ENCODE measurements around the gene CCDC141.

Gene CCDC141

GRCh38 chr2:178949584-178949983 is 100.4 kb downstream of the CCDC141 start:
- Histone ChIP-seq H3K27ac (no peak overlapping the region), H3K36me3 (no peaks in the 10 kb centered on the region), H3K27me3 (ENCODE audit: insufficient read depth, low read depth, severe bottlenecking) (no peaks in the 10 kb centered on the region), H3K4me3 (ENCODE audit: low read depth, low read length) (no peak overlapping the region), H3K9me3 (ENCODE audit: severe bottlenecking) (no peaks in the 10 kb centered on the region)
- TF ChIP-seq CTCF (IDR thresholded peaks at IDR 0.05; ENCODE audit: low read depth, low read length), result no peak
- DNase-seq, result no peak

- no peak for DNase-seq
- Histone ChIP-seq H3K27ac (no peak overlapping the region), H3K9me3 (ENCODE audit: severe bottlenecking) (no peaks in the 10 kb centered on the region), H3K4me3 (ENCODE audit: low read depth, low read length) (no peak overlapping the region), H3K36me3 (no peaks in the 10 kb centered on the region), H3K27me3 (ENCODE audit: insufficient read depth, low read depth, severe bottlenecking) (no peaks in the 10 kb centered on the region)
- no peak for TF ChIP-seq CTCF (IDR thresholded peaks at IDR 0.05; ENCODE audit: low read depth, low read length)
Observed at GRCh38 chr2:178949151-178949550, 100.8 kb downstream of the CCDC141 start.

- Histone ChIP-seq H3K9me3 (ENCODE audit: severe bottlenecking) (no peaks in the 10 kb centered on the region), H3K27ac (no peak overlapping the region)
Observed at GRCh38 chr2:178947006-178947405, 102.9 kb downstream of the CCDC141 start.

GRCh38 chr2:178946494-178946893 is 103.4 kb downstream of the CCDC141 start:
- Histone ChIP-seq H3K9me3 (ENCODE audit: severe bottlenecking) (no peaks in the 10 kb centered on the region), H3K27ac (no peak overlapping the region), H3K36me3 (no peaks in the 10 kb centered on the region), H3K27me3 (ENCODE audit: insufficient read depth, low read depth, severe bottlenecking) (no peaks in the 10 kb centered on the region), H3K4me3 (ENCODE audit: low read depth, low read length) (no peak overlapping the region)
- no peak for DNase-seq
- no peak for TF ChIP-seq CTCF (IDR thresholded peaks at IDR 0.05; ENCODE audit: low read depth, low read length)

More at GRCh38 chr2:178947006-178947405, 102.9 kb downstream of the CCDC141 start:
- no peak for DNase-seq
- TF ChIP-seq CTCF (IDR thresholded peaks at IDR 0.05; ENCODE audit: low read depth, low read length), result no peak
- Histone ChIP-seq H3K27me3 (ENCODE audit: insufficient read depth, low read depth, severe bottlenecking) (no peaks in the 10 kb centered on the region), H3K4me3 (ENCODE audit: low read depth, low read length) (no peak overlapping the region), H3K36me3 (no peaks in the 10 kb centered on the region)

GRCh38 chr2:178943745-178944144 is 106.2 kb downstream of the CCDC141 start:
- no peak for TF ChIP-seq CTCF (IDR thresholded peaks at IDR 0.05; ENCODE audit: low read depth, low read length)
- no peaks in the 10 kb centered on the region for H3K36me3 ChIP-seq
- no peak for DNase-seq
- H3K27me3 ChIP-seq (ENCODE audit: insufficient read depth, low read depth, severe bottlenecking), result no peaks in the 10 kb centered on the region
- H3K4me3 ChIP-seq (ENCODE audit: low read depth, low read length), result no peak overlapping the region
- no peak overlapping the region for H3K27ac ChIP-seq
- H3K9me3 ChIP-seq (ENCODE audit: severe bottlenecking), result no peaks in the 10 kb centered on the region

GRCh38 chr2:178934571-178934970 is 115.4 kb downstream of the CCDC141 start:
- Histone ChIP-seq H3K27me3 (ENCODE audit: insufficient read depth, low read depth, severe bottlenecking) (no peaks in the 10 kb centered on the region), H3K4me3 (ENCODE audit: low read depth, low read length) (no peak overlapping the region), H3K36me3 (no peaks in the 10 kb centered on the region), H3K9me3 (ENCODE audit: severe bottlenecking) (peaks cover 6% of the 10 kb centered on the region), H3K27ac (no peak overlapping the region)
- TF ChIP-seq CTCF (IDR thresholded peaks at IDR 0.05; ENCODE audit: low read depth, low read length), result no peak
- no peak for DNase-seq

All from WERI-Rb-1 (cell line).